GM18868 (cell line): Measurements from ENCODE around the gene JHY.
"Not testable (repeated sequence)": the region's sequence is repeated elsewhere in the genome, so short reads cannot be mapped to it uniquely, and the experiment has no call there.

Source experiments
- ATAC-seq: cut with Tn5 transposase; IDR thresholded peaks from one replicate; pipeline ENCODE4 v1.9.1; 2021; ENCODE audit warnings: mild to moderate bottlenecking, moderate library complexity; ENCODE audit not compliant: unreplicated experiment

Gene JHY

GRCh38 chr11:122882189-122882856, at the start of gene JHY:
JHY (plus strand) TSS chr11:122882759; CDS start chr11:122885850, 3,091 bp downstream.
- ATAC-seq = no peak

GRCh38 chr11:122833846-122834464, 48.6 kb upstream of the JHY start:
- ATAC-seq = no peak

- ATAC-seq = no peak
Observed at GRCh38 chr11:122836916-122837315, 45.6 kb upstream of the JHY start.

- no peak for ATAC-seq
Observed at GRCh38 chr11:122837528-122838346, 44.8 kb upstream of the JHY start.

- ATAC-seq = peak; percentile 79
Observed at GRCh38 chr11:122843281-122844141, 39.0 kb upstream of the JHY start.

GRCh38 chr11:122847466-122847865, 35.1 kb upstream of the JHY start:
- ATAC-seq = no peak

GRCh38 chr11:122848186-122848585, 34.4 kb upstream of the JHY start:
- ATAC-seq = no peak

- ATAC-seq = no peak
Observed at GRCh38 chr11:122850076-122850631, 32.4 kb upstream of the JHY start.

GRCh38 chr11:122851366-122851966, 31.1 kb upstream of the JHY start:
- ATAC-seq = peak; percentile 78

- no peak for ATAC-seq
Observed at GRCh38 chr11:122852074-122852795, 30.3 kb upstream of the JHY start.

- no peak for ATAC-seq
Observed at GRCh38 chr11:122852796-122853160, 29.8 kb upstream of the JHY start.

GRCh38 chr11:122853261-122853660, 29.3 kb upstream of the JHY start:
- ATAC-seq = no peak

- no peak for ATAC-seq
Observed at GRCh38 chr11:122853971-122854446, 28.6 kb upstream of the JHY start.

GRCh38 chr11:122861631-122862030, 20.9 kb upstream of the JHY start:
- no peak for ATAC-seq

GRCh38 chr11:122862091-122862490, 20.5 kb upstream of the JHY start:
- no peak for ATAC-seq

GRCh38 chr11:122863154-122863553, 19.4 kb upstream of the JHY start:
- not testable (repeated sequence) for ATAC-seq

- ATAC-seq = no peak
Observed at GRCh38 chr11:122863704-122864326, 18.7 kb upstream of the JHY start.

- no peak for ATAC-seq
Observed at GRCh38 chr11:122864386-122865115, 18.0 kb upstream of the JHY start.
